NCI-H1436 treated with DMSO at 0.1 percent for 48 hours (cell line): ENCODE results near the gene ACLY.

Experiments used
- DNase-seq: peaks from one replicate; lab custom pipeline; 2025; lab: John Stamatoyannopoulos, UW

Gene ACLY

DNA sequence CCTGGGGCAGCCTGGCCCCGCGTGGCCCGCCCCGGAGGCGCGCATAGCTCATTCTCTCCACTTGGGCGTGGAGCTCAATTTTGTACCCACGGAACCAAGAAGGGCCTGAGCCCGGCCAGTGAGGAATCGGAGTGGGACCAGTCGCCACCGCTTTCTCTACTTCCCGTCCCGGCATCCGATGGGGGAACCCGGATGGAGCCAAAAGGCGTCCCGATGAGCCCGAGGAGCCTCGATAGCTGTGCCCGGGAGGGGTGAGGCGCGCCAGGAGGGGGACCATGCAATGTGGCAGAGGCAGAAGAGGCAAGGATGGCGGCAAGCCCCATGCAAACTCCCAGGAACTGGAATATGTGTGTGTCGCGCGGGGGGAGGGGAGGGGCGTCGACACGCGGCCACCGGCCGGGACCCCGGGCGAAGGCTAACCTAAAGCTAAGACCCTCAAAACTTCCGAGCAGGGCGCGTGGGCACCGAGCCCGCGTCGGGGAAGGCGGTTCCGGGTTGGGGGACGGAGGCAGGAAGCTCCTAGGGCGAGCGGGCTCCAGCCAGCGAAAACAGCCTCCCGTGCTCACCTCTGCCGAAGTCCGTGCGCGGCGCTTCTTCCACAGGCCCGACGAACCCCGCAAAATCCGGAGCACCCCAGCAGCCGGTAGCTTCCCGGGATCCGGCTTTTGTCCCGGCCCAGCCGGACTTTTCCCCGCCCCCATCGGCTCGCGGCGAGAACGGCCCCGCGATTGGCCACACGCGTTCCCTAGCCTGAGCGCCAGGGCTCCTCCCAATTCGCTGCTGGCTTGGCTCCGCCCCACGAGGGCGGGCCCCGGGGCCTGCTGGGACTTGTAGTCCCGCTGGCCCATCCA, at the start of gene ACLY:
Gene ACLY (minus strand): TSS at position 638 of the 851 bp plus-strand sequence. CDS start 5,078 bp downstream, outside the sequence.
- DNase-seq: peak; percentile 89

DNA sequence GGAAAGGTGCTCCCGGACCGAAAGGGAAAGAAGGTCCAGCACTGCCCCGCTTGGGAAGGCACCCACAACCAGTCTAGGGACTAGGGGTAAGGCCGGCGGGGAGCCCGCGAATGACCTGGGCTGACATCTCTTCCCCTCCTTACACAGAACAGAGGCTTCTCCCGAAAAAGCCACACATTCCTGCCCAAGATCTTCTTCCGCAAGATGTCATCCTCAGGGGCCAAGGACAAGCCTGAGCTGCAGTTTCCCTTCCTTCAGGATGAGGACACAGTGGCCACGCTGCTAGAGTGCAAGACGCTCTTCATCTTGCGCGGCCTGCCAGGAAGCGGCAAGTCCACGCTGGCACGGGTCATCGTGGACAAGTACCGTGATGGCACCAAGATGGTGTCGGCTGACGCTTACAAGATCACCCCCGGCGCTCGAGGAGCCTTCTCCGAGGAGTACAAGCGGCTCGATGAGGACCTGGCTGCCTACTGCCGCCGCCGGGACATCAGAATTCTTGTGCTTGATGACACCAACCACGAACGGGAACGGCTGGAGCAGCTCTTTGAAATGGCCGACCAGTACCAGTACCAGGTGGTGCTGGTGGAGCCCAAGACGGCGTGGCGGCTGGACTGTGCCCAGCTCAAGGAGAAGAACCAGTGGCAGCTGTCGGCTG, 49.3 kb upstream of the ACLY start:
- no peak for DNase-seq

DNA sequence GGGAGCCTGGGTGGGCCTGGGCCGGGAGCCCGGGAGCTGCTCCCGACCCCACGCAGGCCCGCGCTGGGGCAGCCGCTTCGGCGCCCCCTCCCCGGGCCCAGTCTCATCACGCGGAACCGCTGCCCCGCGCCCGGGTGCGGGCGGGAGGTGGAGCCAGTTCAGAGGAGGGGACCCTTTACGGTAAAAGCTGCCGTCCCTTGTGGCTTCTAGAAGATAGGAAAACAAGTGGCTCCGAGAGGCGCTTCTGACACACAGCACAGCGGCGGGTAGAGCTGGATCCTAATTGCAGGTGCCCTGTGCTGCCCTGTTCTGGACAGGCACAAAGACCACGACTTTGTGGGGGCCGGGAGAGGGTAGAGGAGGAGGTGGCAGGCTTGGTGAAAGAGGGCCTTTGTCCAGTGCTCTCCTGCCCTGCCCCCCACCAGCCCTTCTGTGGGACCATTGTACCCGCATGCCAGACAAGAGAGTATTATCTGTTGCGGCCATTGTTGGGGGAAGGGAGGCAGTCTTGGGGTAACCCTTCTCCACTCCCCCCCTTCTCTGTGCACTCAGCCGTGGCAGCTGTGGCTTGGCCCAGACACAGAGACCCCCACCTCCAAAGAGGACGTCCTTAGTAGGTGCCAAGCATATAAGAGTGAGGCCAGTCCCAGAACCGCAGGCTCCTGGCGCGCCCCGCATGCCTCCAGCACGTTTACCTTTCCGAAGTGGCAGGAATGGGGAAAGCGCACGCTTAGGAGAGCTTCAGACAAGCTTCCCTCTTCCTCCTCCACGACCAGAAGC, 48.6 kb upstream of the ACLY start:
- DNase-seq: no peak

DNA sequence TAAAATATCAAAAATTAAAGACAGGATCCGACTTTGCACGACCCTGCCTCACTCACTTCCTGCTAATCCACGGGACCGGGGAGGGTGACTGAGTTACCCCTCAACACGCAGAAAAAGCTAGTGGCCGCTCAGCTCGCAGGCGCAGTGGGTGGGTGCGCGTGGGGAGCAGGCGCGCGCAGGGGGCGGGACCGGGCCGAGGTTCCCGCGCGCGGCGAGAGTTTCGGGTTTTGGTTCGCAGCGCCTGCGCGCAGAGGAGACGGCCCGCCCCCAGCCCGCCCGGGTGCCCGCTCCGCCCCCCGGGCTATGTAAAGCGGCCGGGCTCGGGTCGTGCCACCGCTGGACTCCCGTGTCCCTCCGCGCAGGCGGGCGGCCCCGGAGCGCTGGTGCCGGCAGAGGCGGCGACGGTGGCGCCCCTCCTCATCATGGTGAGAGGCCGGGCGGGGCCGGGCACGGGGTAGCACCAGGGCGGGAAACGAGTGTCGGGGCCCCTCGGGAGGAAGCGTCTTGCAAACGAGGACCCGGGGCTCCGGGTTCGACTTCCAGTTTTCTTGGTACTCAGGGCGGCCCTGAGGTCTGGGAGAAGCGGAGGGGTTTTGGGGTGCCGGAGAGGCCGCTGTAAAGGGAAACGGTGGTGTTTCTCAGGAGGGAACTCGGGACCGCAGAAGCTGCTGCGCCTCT, 47.9 kb upstream of the ACLY start, which contains the start of gene CNP:
Gene CNP (plus strand): TSS at position 333 of the 678 bp plus-strand sequence. CDS start 90 bp downstream, at position 423.
- DNase-seq: peak; percentile 34

DNA sequence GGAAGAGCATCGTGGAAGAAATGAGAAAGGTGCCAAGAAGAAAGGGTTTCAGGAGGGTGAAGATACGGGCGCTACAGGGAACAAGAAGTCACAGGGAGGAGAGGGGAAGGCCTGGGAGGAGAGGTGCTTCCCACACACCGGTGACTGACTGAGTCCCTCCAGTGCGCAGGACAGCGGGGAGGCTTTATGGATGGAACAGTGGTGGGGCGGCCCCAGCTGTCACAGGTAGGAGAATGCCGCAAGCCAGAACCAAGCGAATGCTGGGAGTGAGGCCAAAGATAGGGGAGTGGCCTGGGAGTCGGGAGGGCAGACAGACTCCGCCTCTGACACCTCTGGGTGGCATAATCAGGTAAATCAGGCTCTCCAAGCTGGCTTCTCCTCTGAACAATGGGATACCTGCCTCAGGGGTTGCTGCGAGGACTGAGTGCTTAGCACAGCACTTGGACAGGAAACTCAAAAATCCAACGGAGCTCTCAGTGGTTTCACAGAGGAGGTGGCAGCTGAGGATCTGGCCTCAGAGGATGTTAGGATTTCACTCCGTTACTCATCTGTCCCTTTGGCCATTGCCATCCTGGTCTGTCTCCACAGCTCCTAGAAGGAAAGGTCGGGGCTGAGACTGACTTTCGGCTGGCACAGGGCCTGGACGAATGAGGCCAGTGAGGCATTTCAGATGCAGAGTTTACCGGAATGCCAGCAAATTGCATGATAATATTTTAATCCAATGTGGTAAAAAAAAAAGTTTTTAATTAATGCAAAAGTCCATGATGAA, 47.1 kb upstream of the ACLY start:
- DNase-seq: peak; percentile 64

DNA sequence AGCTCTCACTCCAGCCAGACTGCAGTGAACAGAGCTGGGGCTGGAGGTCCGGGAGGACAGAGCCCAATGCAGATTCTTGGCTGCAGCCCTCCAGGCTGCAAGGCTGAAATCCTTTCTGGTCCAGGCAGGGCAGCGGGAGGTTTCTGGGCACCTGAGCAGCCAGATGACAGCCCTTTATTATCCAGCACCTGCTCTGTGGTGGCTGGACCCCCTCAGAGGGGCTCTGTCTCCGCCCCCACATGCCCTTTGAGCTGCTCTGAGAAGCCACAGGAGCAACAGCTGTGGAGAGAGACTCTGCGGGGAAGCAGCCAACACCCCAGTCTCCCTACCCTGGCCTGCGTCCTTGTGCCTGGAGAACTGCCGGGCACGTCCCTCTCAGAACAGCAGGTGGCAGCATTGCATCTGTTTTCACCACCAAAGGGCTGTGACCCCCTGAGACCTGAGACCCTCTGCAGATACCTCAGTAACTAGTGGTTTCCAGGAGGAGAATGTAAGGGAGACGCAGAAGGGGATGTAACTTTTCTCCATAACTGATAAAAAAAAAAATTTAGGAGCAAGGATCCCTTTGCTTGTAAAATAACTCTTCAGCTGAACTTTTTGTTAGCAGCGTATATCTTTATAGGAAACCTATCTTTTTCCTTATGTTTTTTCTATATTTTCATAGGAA, 44.1 kb upstream of the ACLY start:
- no peak for DNase-seq

DNA sequence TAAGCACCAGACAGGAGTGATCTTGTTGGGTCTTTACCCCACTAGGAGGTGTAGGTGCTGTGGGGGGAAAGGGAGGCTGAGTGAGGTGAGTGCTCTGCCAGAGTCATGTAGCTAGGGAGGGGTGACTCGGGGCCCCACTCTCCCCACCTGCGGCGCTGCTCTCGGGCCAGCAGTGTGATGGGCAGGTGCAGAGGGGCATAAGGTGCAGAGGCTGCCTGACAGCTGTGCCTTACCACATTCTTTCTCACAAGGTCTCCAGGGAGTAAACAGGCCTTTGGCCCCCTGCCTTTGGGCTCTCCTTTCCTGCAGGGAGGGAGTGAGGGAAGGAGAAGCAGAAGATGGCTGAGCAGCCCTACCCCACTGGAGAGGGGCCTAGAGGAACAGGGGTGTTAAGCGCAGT, 43.4 kb upstream of the ACLY start:
- no peak for DNase-seq

DNA sequence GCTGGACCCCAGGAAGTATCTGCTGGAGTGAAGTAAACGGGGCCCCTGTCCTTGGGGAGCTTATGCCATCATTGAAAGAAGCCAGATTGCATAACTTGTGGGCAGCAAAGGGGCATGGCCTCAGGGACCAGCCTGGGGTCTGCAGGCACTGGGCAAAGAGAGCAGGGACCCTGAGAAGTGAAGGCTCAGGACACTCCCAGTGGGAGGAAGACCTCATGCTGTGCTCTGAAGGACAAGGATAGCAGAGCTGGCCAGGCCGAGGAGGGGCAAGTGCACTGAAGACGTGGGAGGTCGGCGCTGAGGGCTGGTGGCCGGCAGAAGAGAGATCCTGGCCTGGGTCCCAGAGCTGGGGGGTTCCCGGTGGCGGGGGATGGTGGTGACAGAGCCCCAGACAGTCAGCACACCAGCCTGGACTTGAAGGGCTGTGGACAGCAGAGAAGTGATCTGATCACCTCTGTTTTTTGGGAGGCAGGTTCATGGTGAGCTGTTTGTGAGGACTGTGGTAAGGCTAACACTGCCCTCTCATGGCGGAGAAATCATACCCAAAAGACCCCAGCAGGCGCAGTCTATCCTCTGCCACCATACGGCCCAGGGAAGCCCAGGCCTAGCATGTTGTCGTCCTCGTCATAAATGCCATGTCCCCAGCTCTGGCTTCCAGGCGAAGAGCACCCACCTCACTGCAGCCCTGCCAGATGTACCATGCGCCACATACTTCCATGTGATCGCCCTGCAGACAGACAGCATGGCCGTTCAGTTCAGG, 40.8 kb upstream of the ACLY start:
- no peak for DNase-seq

DNA sequence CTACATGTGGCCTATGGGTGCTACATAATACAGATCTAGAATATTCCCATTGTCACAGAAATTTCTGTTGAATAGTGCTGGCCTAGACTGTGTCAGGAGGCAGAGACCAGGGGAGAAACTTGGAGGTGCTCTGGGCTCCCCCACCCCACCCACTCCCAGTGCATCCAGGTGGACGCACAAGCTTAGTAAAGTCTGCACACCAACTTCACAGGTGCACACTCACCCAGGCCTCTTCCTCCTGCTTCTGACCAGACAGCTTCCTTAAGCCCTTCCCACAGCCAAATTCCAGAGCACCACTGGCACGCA, 40.2 kb upstream of the ACLY start:
- no peak for DNase-seq

DNA sequence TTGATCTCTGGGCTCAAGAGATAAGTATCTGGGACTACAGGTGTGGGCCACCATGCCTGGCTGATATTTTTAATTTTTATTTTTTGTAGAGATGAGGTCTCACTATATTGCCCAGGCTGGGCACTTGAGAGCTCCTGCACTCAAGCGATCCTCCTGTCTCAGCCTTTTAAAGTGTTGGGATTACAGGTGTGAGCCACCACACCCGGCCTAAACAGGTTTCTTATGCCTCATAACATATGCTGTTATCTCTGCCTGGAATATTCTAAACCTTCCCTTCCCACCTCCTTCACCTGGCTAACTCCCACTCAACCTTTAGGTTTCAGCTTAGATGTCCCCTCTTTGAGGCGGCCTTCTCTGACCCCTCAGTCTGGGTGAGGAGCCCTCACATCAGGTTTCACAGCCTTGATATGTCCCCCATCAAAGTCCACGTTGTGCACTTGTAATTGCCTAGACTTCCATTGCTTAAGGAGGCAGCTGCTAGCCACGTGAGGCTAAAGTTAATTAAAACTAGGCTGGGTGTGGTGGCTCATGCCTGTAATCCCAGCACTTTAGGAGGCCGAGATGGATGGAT, 39.2 kb upstream of the ACLY start:
- no peak for DNase-seq

DNA sequence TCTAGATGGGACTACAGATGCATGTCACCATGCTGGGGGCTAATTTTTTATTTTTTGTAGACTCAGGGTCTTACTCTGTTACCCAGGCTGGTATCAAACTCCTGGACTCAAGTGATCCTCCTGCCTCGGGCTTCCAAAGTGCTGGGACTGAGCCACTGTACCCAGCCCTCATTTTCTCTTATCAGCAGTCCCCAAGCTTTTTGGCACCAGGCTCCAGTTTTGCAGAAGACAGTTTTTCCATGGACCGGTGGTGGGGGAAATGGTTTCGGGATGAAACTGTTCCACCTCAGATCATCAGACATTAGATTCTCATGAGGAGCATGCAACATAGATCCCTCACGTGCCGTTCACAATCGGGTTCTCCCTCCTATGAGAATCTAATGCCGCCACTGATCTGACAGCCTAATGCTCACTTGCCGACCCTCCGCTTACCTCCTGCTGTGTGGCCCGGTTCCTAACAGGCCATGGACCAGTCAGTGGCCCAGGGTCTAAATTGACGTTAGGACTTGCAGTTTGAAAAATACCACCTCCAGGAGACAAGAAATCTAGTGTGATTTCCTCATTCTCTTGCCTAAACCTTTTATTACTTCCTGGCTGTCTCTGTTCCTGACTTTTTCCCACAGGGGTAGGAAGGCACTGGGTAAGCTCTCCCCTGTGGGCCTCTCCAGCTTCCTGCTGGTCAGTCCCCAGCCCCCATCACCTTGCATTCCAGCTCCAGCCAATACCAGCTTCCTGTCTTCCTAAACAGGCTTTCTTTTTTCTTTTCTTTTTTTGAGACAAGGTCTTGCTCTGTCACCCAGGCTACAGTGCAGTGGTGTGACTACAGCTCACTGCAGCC, 38.5 kb upstream of the ACLY start:
- no peak for DNase-seq

DNA sequence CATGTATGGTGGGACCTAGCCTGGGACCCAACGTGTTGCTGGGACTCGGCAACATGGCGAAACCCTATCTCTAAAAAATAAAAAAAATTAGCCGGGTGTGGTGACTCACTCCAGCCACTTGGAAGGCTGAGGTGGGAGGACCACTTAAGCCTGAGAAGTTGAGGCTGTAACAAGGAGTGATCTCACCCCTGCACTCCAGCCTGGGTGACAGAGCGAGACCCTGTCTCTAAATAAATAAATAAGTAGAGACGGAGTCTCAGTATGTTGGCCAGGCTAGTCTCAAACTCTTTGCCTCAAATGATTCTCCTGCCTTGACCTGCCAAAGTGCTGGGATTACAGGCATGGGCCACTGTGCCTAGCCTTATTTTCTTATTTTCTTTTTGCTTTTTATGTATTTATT, 37.8 kb upstream of the ACLY start:
- DNase-seq: no peak

DNA sequence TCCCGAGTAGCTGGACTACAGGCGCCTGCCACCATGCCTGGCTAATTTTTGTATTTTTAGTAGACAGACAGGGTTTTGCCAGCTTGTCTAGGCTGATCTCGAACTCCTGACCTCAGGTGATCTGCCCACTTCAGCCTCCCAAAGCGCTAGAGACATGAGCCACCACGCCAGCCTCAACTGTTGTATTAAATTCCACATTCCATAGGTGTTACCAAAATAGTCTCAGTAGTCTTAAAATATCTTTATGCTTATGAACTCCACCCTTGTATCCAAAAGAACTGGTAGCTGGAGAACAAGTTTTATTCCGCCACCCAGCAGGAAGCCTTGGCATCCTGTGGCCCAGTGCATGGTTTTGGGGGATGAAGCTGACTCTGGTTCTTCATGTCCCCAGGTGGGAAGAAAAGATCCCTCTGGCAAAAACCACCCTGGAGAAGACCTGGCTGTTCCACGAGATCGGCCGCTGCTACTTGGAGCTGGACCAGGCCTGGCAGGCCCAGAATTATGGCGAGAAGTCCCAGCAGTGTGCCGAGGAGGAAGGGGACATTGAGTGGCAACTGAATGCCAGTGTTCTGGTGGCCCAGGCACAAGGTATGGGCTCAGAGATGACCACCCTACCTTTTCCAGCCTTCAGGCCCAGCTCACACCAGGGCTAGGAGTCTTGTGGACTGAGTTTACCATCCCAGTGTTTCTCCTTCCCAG, 30.2 kb upstream of the ACLY start:
- no peak for DNase-seq

DNA sequence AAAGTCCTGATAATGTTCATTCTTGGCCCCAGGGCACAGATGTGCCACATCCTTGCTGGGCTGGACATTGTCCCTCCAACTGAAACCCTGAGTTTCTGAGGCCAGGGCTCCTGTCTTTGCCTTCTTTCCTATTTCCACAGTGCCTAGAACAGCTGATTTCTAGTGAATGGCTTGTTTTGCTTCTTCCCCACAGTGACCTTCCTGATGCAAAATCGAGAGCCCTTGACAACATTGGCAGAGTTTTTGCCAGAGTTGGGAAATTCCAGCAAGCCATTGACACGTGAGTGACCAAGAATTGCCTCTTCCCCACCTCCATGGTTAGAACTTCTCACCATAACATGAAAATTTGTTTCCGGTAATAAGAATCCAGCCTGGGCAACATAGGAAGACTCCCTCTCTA, 26.2 kb upstream of the ACLY start:
- no peak for DNase-seq

DNA sequence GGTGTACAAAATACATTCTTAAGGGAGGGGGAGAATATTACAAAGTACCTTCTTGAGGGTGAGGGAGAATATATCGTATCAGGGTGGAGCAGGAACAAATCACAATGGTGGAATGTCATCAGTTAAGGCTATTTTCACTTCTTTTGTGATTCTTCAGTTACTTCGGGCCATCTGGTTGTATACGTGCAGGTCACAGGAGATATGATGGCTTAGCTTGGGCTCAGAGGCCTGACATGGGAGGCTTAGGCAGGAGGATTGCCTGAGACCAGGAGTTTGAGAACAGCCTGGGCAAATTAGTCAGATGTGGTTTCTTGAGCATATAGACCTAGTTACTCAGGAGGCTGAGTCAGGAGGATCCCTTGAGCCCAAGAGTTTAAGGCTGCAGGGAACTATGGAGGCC, 24.7 kb upstream of the ACLY start:
- DNase-seq: no peak

DNA sequence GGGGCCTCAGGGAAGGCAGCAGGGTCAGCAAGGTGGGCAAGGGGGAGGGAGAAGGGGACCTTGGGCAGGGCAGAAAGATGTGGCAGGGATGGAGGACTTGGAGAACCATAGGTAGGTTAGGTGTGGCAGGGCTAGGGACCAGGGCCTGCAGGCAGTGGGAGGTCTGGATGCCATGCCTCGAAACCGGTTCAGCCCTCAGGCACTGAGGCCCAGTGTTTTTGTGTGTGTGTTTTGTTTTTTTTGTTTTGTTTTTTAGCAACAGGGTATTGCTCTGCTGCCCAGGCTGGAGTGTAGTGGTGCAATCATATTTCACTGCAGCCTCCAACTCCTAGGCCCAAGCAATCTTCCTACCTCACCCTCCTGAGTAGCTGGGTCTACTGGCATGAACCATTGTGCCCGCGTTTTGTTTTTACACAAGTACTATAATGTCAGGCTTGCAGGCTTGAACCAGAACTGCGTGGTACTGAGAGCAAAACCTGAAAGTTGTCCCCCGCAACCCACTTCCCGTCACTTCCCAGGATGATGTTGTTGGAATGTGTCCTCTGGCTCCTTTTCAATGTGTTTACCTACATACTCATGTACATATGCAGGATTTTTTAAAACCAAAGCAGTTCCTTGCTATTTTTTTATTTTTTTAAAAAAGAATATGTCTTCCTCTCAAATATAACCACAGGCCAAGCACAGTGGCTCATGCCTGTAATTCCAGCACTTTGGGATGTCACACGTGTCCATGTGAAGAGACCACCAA, 24.0 kb upstream of the ACLY start:
- DNase-seq: no peak

DNA sequence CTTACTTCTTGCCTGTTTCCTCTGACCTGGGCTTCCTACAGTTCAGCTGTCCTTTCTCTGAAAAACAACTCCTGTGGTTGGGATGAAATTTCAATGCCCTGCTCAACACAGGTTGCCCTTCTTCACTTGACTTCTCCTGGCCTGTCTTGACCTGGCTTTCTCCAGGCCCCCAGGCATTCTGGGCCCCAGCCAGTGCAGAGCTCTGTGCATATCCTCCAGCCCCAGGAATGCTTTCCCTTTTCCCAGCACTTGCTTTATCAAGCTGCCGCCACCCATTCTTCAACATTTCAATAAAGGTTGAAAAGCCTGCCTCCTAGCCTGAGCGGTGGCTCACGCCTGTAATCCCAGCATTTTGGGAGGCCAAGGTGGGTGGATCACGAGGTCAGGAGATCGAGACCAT, 22.4 kb upstream of the ACLY start:
- no peak for DNase-seq

DNA sequence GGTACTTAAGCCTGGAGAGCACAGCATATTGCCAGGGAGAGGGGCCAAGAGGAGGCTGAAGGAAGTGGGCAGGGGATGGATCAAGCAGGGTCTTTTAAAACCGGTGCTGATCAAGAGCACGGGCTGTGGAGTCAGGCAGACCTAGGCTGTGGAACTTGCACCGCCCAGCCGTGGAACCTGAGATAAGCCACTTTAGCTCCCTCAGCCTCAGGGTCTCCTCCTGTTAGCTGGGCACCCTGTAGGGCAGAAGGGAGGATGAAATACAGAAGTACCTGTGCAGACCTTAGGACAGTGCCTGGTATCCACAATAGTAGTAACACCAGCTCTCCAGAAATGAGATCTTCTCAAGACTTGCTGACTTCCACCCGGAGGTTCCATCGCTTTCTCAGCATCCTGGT, 20.9 kb upstream of the ACLY start:
- DNase-seq: no peak
